ENCODE measurements around the gene EIF4A2. TPM values are rescaled to one million over a fixed set of nuclear protein-coding genes. Genes with fewer than 3 reads are reported as not detected.

Gene EIF4A2
- total RNA-seq, 2 donors from 2014 or later: 302 to 323 TPM

DNA sequence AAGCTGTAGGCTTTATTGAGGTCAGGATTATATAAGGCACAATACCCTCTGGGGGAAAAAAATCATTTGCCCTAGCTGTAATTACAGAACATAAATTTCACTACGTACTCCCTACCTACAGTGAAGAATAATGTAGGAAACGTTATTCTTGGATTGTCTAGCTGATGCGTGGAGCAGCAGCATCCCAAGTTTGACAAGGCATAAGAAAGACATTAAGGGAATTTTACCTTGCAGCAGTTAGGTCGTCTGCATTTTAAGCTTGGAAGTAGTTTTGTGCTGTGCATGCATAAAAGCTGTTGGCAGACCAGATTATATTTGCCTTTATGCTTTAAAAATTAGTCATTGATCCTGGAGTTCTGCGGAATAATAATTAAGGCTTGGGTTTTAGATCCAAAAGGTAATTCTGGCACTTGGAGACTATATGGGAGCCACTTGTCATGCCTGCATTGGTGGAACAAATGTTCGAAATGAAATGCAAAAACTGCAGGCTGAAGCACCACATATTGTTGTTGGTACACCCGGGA, 2.2 kb downstream of the EIF4A2 start:
- Histone ChIP-seq H3K27me3 (no peaks in the 10 kb centered on the region), H3K36me3 (peaks cover 68% of the 10 kb centered on the region), H3K9me3 (no peaks in the 10 kb centered on the region), H3K4me3 (peak overlapping the region; percentile 88 to 93), H3K27ac (peak overlapping the region in 1 of 2 donors; percentile 100), H3K4me1 (peaks cover 0 to 36% of the 10 kb centered on the region in 2 donors)
- DNase-seq (ENCODE audit: low spot score): no peak
- TF ChIP-seq CTCF (IDR thresholded peaks at IDR 0.05): no peak

DNA sequence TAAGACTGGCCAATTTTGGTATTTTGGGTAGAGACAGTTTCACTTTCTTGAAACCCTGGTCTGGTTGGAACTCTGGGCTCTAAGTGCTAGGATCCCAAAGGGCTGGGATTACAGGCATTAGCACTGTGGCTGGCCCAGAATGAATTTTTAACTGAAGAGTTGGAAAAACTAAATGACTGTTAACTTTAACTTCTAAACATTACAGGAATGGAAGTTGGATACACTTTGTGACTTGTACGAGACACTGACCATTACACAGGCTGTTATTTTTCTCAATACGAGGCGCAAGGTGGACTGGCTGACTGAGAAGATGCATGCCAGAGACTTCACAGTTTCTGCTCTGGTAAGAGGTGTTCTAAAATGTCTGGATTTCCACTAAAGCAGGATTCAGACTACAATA, 3.5 kb downstream of the EIF4A2 start:
- no peaks in the 10 kb centered on the region for H3K9me3 ChIP-seq
- peaks cover 0 to 36% of the 10 kb centered on the region in 2 donors for H3K4me1 ChIP-seq
- H3K36me3 ChIP-seq: peaks cover 68% of the 10 kb centered on the region
- no peak overlapping the region for H3K4me3 ChIP-seq
- H3K27ac ChIP-seq: no peak overlapping the region
- H3K27me3 ChIP-seq: no peaks in the 10 kb centered on the region
- DNase-seq (ENCODE audit: low spot score): no peak
- TF ChIP-seq CTCF (IDR thresholded peaks at IDR 0.05): no peak

DNA sequence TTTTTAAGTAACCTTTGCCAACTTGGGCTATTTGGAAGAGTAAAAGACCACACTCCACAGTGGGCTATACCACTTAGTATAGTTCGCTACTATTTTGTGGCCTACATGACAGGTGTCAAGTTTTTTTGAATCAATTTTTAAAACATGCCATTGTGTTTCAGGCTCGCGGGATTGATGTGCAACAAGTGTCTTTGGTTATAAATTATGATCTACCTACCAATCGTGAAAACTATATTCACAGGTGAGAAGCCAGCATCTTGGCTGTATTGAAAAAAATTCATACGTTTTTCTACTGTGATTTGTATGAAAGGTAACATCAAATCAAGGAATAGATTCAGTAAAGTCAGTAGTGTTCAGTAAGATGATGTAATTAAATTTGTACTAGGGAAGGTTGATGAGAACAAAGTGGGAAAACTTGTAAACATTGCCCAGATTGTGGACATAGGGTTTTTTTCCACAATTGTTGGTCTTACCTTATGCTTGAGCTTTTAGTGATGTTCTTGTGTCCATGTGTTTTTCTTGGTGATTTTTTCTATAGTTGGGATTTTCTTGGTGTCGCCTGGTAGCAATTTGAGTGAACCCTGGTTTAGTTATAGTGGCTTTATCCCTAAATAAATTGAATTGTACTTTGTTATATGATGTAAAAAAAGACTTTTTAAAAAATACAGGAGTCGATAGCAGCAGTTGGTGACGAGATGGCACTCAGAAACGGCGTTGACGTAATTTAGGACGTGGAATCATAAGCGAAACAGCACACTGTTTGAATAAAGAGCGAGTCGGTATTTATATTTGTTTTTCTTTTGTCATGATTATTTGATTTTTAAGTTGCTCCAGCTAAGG, 4.5 kb downstream of the EIF4A2 start:
- H3K27ac ChIP-seq: no peak overlapping the region
- no peak overlapping the region for H3K4me3 ChIP-seq
- TF ChIP-seq CTCF (IDR thresholded peaks at IDR 0.05): no peak
- peaks cover 0 to 36% of the 10 kb centered on the region in 2 donors for H3K4me1 ChIP-seq
- H3K27me3 ChIP-seq: no peaks in the 10 kb centered on the region
- H3K36me3 ChIP-seq: peaks cover 68% of the 10 kb centered on the region
- no peaks in the 10 kb centered on the region for H3K9me3 ChIP-seq
- no peak for DNase-seq (ENCODE audit: low spot score)

DNA sequence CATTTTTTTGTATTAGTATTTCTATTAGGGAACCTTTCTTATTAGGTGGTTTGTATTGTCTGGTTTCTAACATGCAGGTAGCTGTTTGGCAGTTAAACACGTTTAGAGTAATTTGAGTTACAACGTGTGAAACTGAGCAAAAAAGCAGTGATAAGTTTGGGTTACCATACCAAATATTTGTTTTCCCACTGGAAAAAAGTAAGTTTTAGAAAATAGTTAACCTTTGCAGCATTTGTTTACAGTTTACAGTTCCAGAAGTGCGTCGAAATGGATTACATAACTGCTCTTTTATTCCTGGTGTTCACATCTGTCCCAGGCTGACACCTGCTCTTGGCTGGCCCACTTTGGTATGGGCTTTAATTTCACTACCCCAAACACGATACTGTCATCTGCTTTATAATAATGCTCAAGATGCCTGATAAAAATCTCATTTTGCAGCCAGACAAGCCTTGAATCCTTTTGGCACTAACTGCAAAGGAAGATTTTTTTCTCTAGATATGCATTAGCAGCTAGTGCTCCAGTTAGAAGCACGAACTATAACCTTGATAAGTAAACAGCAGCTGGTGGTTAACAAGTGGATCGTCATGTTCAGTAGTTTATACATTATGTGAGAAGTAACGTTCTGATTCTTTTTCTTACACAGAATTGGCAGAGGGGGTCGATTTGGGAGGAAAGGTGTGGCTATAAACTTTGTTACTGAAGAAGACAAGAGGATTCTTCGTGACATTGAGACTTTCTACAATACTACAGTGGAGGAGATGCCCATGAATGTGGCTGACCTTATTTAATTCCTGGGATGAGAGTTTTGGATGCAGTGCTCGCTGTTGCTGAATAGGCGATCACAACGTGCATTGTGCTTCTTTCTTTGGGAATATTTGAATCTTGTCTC, 5.3 kb downstream of the EIF4A2 start:
- DNase-seq (ENCODE audit: low spot score): no peak
- Histone ChIP-seq H3K4me1 (peaks cover 0 to 36% of the 10 kb centered on the region in 2 donors), H3K27me3 (no peaks in the 10 kb centered on the region), H3K27ac (no peak overlapping the region), H3K9me3 (no peaks in the 10 kb centered on the region), H3K4me3 (no peak overlapping the region), H3K36me3 (peaks cover 67% of the 10 kb centered on the region)
- no peak for TF ChIP-seq CTCF (IDR thresholded peaks at IDR 0.05)

DNA sequence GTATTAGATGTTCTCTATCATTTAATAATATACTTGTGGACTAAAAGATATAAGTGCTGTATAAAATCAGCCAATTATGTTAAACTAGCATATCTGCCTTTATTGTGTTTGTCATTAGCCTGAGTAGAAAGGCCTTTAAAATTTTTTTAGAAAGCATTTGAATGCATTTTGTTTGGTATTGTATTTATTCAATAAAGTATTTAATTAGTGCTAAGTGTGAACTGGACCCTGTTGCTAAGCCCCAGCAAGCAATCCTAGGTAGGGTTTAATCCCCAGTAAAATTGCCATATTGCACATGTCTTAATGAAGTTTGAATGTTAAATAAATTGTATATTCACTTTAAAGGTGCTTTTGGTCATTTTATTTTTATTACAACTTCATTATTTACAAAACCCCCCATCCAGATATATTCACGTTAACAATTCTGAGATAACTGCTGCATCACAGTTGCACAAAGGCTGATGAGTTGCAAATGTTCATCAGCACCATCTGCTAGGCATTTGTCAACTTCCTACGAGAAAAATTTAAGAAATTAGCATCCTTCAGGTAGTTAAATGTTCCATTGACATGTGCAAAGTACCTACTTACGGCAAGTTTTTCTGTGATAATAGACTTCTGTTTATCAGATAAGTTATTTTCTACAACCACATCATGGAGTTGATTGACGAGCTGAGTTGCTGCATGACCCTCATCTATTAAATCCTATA, 6.3 kb downstream of the EIF4A2 start:
- no peak overlapping the region for H3K27ac ChIP-seq
- peaks cover 57% of the 10 kb centered on the region for H3K36me3 ChIP-seq
- H3K4me3 ChIP-seq: no peak overlapping the region
- H3K9me3 ChIP-seq: no peaks in the 10 kb centered on the region
- H3K4me1 ChIP-seq: peaks cover 0 to 34% of the 10 kb centered on the region in 2 donors
- TF ChIP-seq CTCF (IDR thresholded peaks at IDR 0.05): no peak
- DNase-seq (ENCODE audit: low spot score): no peak
- H3K27me3 ChIP-seq: no peaks in the 10 kb centered on the region
